Mesenchymal stem cell (in vitro differentiated cells and primary cell): ENCODE measurements around the gene SERINC5.

ENCODE experiments used
- DNase-seq: peaks from one replicate; pipeline ENCODE4 v3.0.0-alpha.2; 2013
- H2AFZ ChIP-seq: one replicate; pipeline ENCODE4 v1.6.1; 2013; ENCODE audit warnings: low read depth, mild to moderate bottlenecking, control low read depth, inconsistent platforms, low read length, moderate library complexity
- H2AK5ac ChIP-seq: 2 replicates; pipeline ENCODE4 v1.6.1; 2013; ENCODE audit warnings: low read length, moderate library complexity, mild to moderate bottlenecking, inconsistent platforms; ENCODE audit not compliant: severe bottlenecking
- H2BK120ac ChIP-seq: one replicate; pipeline ENCODE4 v1.6.1; 2013; ENCODE audit warnings: low read depth, mild to moderate bottlenecking, inconsistent platforms, low read length, moderate library complexity
- H2BK12ac ChIP-seq, 2 experiments: one replicate each; pipeline ENCODE4 v1.6.1; 2013; ENCODE audit warnings: inconsistent platforms in 2 of 2, low read length in 2 of 2, mild to moderate bottlenecking in 2 of 2, moderate library complexity in 2 of 2, control low read depth in 1 of 2
- H2BK15ac ChIP-seq: one replicate; pipeline ENCODE4 v1.6.1; 2013; ENCODE audit warnings: mild to moderate bottlenecking, low read depth, inconsistent platforms; ENCODE audit not compliant: poor library complexity, severe bottlenecking
- H2BK5ac ChIP-seq: 2 replicates; pipeline ENCODE4 v1.6.1; 2013; ENCODE audit warnings: low read depth, mild to moderate bottlenecking, low read length, control low read depth, inconsistent platforms; ENCODE audit not compliant: poor library complexity, severe bottlenecking
- H3K14ac ChIP-seq, 2 experiments: one replicate each; pipeline ENCODE4 v1.6.1; 2013; ENCODE audit warnings: inconsistent platforms in 2 of 2, low read length in 2 of 2, control low read depth in 1 of 2, mild to moderate bottlenecking in 1 of 2, moderate library complexity in 1 of 2
- H3K18ac ChIP-seq, 2 experiments: one replicate each; pipeline ENCODE4 v1.6.1; 2013; ENCODE audit warnings: inconsistent platforms in 2 of 2, low read length in 2 of 2, control low read depth in 1 of 2, low read depth in 1 of 2, mild to moderate bottlenecking in 1 of 2
- H3K23ac ChIP-seq, 2 experiments: one replicate each; pipeline ENCODE4 v1.6.1; 2013; ENCODE audit warnings: inconsistent platforms in 2 of 2, low read length in 2 of 2, mild to moderate bottlenecking in 2 of 2, moderate library complexity in 2 of 2, control low read depth in 1 of 2
- H3K27ac ChIP-seq: 2 replicates; pipeline ENCODE4 v1.5.1; 2013; ENCODE audit warnings: mild to moderate bottlenecking, moderate library complexity, low read length, control low read depth, inconsistent platforms; ENCODE audit not compliant: poor library complexity, severe bottlenecking
- H3K27me3 ChIP-seq, 2 experiments: 2 replicates each; pipeline versions ENCODE4 v1.6.1 to v1.7.0; 2013; ENCODE audit warnings: low read length in 2 of 2, mild to moderate bottlenecking in 2 of 2, moderate library complexity in 2 of 2, control low read depth in 1 of 2, inconsistent platforms in 1 of 2; ENCODE audit not compliant: control insufficient read depth in 1 of 2, insufficient read depth in 1 of 2
- H3K36me3 ChIP-seq, 2 experiments: 2 replicates each; pipeline versions ENCODE4 v1.6.1 to v1.7.0; 2013; ENCODE audit warnings: low read length in 2 of 2, control low read depth in 1 of 2, inconsistent platforms in 1 of 2, low read depth in 1 of 2, mild to moderate bottlenecking in 1 of 2; ENCODE audit not compliant: insufficient read depth in 2 of 2, control insufficient read depth in 1 of 2
- H3K4ac ChIP-seq, 2 experiments: one replicate each; pipeline ENCODE4 v1.6.1; 2013; ENCODE audit warnings: inconsistent platforms in 2 of 2, low read length in 2 of 2, mild to moderate bottlenecking in 2 of 2, moderate library complexity in 2 of 2, control low read depth in 1 of 2, low read depth in 1 of 2
- H3K4me1 ChIP-seq: 2 replicates; pipeline ENCODE4 v1.6.1; 2013; ENCODE audit warnings: low read depth, low read length, control low read depth; ENCODE audit not compliant: control insufficient read depth, insufficient read depth
- H3K4me2 ChIP-seq: 2 replicates; pipeline ENCODE4 v1.6.1; 2013; ENCODE audit warnings: low read length, mild to moderate bottlenecking, inconsistent platforms; ENCODE audit not compliant: poor library complexity, severe bottlenecking
- H3K4me3 ChIP-seq, 2 experiments: 2 replicates each; pipeline versions ENCODE4 v1.5.1 to v1.7.0; 2013; ENCODE audit warnings: low read length in 2 of 2, mild to moderate bottlenecking in 2 of 2, control low read depth in 1 of 2, low read depth in 1 of 2; ENCODE audit not compliant: insufficient read depth in 1 of 2
- H3K79me1 ChIP-seq: replicated peaks from 2 replicates; pipeline ENCODE4 v1.6.1; 2013; ENCODE audit warnings: mild to moderate bottlenecking, control low read depth, low read length, inconsistent platforms; ENCODE audit not compliant: poor library complexity, severe bottlenecking
- H3K9ac ChIP-seq: 2 replicates; pipeline ENCODE4 v1.7.0; 2013; ENCODE audit warnings: mild to moderate bottlenecking, low read length, moderate library complexity
- H3K9me3 ChIP-seq: 2 replicates; pipeline ENCODE4 v1.7.0; 2013; ENCODE audit warnings: mild to moderate bottlenecking, low read length; ENCODE audit not compliant: control insufficient read depth
- H4K8ac ChIP-seq: one replicate; pipeline ENCODE4 v1.6.1; 2013; ENCODE audit warnings: inconsistent platforms, mild to moderate bottlenecking, low read length, moderate library complexity
- H4K91ac ChIP-seq: one replicate; pipeline ENCODE4 v1.6.1; 2013; ENCODE audit warnings: mild to moderate bottlenecking, low read length, inconsistent platforms
- WGBS: methylation state at CpG from one replicate; pipeline ENCODE4 v1.1.7; 2013; ENCODE audit warnings: mixed read lengths; 5-methylcytosine and 5-hydroxymethylcytosine counted together

Gene SERINC5

GRCh38 chr5:80237243-80237642, 18.6 kb downstream of the SERINC5 start:
- Histone ChIP-seq H3K4me3 (no peak overlapping the region), H3K23ac (no peak overlapping the region), H2BK15ac (no peak overlapping the region), H3K18ac (no peak overlapping the region), H3K9me3 (no peaks in the 10 kb centered on the region), H2AK5ac (no peak overlapping the region), H3K27ac (no peak overlapping the region), H3K4me1 (no peaks in the 10 kb centered on the region), H2BK12ac (no peak overlapping the region), H4K91ac (no peak overlapping the region), H3K36me3 (peaks cover 0 to 9% of the 10 kb centered on the region in 2 experiments), H2BK5ac (no peak overlapping the region), H2BK120ac (no peak overlapping the region), H2AFZ (no peak overlapping the region), H3K14ac (no peak overlapping the region), H3K27me3 (no peaks in the 10 kb centered on the region), H3K4ac (no peak overlapping the region), H3K4me2 (no peak overlapping the region), H4K8ac (no peak overlapping the region), H3K79me1 (peaks cover 18% of the 10 kb centered on the region), H3K9ac (no peak overlapping the region)
- 100% methylated on average over 3 of the region's 5 CpGs for WGBS
- no peak for DNase-seq

- H3K14ac ChIP-seq: no peak overlapping the region
- no peak overlapping the region for H3K18ac ChIP-seq
- H2AK5ac ChIP-seq: no peak overlapping the region
- H2AFZ ChIP-seq: no peak overlapping the region
- no peak overlapping the region for H3K27ac ChIP-seq
- no peak overlapping the region for H3K9ac ChIP-seq
- no peaks in the 10 kb centered on the region for H3K9me3 ChIP-seq
- no peak overlapping the region for H2BK15ac ChIP-seq
- H3K4ac ChIP-seq: no peak overlapping the region
- H3K4me1 ChIP-seq: peaks cover 2% of the 10 kb centered on the region
- WGBS: 100% methylated on average over 3 of the region's 5 CpGs
- H3K79me1 ChIP-seq: peaks cover 18% of the 10 kb centered on the region
- H3K36me3 ChIP-seq: no peaks in the 10 kb centered on the region
- no peak overlapping the region for H2BK12ac ChIP-seq
- no peak overlapping the region for H2BK120ac ChIP-seq
- no peak for DNase-seq
- no peak overlapping the region for H3K23ac ChIP-seq
- H3K4me3 ChIP-seq: no peak overlapping the region
- no peak overlapping the region for H2BK5ac ChIP-seq
- H3K27me3 ChIP-seq: no peaks in the 10 kb centered on the region
- H4K91ac ChIP-seq: no peak overlapping the region
- H3K4me2 ChIP-seq: no peak overlapping the region
- no peak overlapping the region for H4K8ac ChIP-seq
Measured at GRCh38 chr5:80234116-80234948, 21.5 kb downstream of the SERINC5 start.

DNA sequence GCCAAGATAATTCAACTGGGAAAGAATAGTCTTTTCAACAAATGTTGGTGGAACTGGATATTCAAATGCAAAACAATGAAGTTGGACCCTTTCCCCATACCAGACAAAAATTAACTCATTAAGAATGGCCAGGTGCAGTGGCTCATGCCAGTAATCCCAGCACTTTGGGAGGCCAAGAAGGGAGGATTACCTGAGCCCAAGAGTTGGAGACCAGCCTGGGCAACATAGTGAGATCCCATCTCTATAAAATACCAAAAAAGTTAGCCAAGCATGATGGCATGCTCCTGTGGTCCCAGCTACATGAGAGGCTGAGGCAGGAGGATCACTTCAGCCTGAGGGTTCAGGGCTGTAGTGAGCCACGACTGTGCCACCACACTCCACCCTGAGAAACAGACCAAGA, 24.2 kb downstream of the SERINC5 start:
- Histone ChIP-seq H3K4me3 (no peak overlapping the region), H2AK5ac (no peak overlapping the region), H3K27me3 (no peaks in the 10 kb centered on the region), H3K9ac (peak overlapping the region; percentile 21), H3K4ac (no peak overlapping the region), H3K9me3 (no peaks in the 10 kb centered on the region), H3K18ac (peak overlapping the region in 1 of 2 experiments; percentile 28), H3K36me3 (no peaks in the 10 kb centered on the region), H3K79me1 (peaks cover 9% of the 10 kb centered on the region), H2BK5ac (no peak overlapping the region), H2BK15ac (no peak overlapping the region), H3K4me1 (peaks cover 2% of the 10 kb centered on the region), H2AFZ (no peak overlapping the region), H4K91ac (no peak overlapping the region), H2BK120ac (no peak overlapping the region), H3K14ac (no peak overlapping the region), H3K27ac (no peak overlapping the region), H2BK12ac (no peak overlapping the region), H3K23ac (no peak overlapping the region), H3K4me2 (no peak overlapping the region), H4K8ac (no peak overlapping the region)
- DNase-seq: no peak
- 86% methylated on average over 1 of the region's 1 CpG for WGBS

- Histone ChIP-seq H3K14ac (no peak overlapping the region), H3K4me1 (peaks cover 2% of the 10 kb centered on the region), H3K4me3 (no peak overlapping the region), H3K36me3 (no peaks in the 10 kb centered on the region), H3K4me2 (no peak overlapping the region), H2AFZ (no peak overlapping the region), H4K91ac (no peak overlapping the region), H3K9me3 (no peaks in the 10 kb centered on the region), H2BK15ac (no peak overlapping the region), H2BK5ac (no peak overlapping the region), H3K27me3 (no peaks in the 10 kb centered on the region), H3K27ac (no peak overlapping the region), H2BK120ac (no peak overlapping the region), H2BK12ac (no peak overlapping the region), H3K18ac (no peak overlapping the region), H3K79me1 (peaks cover 11% of the 10 kb centered on the region), H3K4ac (no peak overlapping the region), H4K8ac (no peak overlapping the region), H3K9ac (peak overlapping the region; percentile 30), H3K23ac (no peak overlapping the region), H2AK5ac (no peak overlapping the region)
- peak; percentile 52 for DNase-seq
- WGBS: 36% methylated on average over 2 of the region's 3 CpGs
Measured at GRCh38 chr5:80231243-80231642, 24.6 kb downstream of the SERINC5 start.
